HG02571 (cell line): Measurements from ENCODE around the gene PTDSS2.

Experiments
- ATAC-seq: cut with Tn5 transposase; IDR thresholded peaks from one replicate; pipeline ENCODE4 v1.9.1; 2021; ENCODE audit warnings: mild to moderate bottlenecking, moderate library complexity; ENCODE audit not compliant: unreplicated experiment

Gene PTDSS2

DNA sequence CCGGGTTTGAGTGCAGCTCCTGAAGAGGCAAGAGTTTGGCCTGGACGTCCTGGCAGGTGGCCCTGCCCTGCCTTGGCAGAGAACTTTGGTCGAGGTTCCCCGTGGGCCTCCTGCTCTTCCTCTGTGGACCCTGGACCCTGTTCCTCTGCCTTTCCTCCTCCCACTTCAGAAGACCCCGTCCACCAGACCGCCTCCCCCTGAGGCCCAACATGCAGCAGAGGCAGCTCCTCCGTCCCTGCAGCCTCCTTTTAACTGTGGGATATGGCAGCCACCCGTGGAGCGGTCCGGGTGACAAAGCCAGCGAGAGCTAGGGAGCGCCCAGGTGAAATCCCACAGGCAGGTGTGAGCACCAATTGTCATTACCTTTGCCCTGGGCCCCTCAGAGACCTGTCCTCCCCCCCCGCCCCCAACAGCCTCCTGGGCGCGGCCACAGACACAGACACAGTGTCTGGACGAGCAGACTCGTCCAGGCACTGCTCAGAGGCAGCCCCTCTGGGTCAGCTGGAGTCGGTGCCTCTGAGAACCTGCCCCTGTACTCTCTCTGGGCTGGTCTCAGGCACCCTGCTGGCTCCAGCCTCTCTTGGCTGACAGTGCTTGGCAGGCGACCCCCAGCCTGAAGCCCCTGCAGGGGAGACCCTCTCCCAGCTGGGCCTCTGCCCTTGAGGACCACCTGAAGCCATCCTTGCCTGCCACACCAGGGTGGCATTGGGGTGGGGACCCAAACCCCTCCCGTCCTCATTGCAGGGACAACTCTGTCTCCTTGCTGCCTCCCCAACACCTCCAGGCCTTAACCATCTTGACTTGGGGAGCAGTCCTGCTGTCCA, 4.1 kb upstream of the PTDSS2 start:
- ATAC-seq = no peak

- ATAC-seq = no peak
Observed at GRCh38 chr11:446891-447290, 3.2 kb upstream of the PTDSS2 start.

- no peak for ATAC-seq
Observed at GRCh38 chr11:447923-448731, 2.0 kb upstream of the PTDSS2 start.

- peak; percentile 2 for ATAC-seq
Observed at GRCh38 chr11:450809-451451, 851 bp downstream of the PTDSS2 start.

DNA sequence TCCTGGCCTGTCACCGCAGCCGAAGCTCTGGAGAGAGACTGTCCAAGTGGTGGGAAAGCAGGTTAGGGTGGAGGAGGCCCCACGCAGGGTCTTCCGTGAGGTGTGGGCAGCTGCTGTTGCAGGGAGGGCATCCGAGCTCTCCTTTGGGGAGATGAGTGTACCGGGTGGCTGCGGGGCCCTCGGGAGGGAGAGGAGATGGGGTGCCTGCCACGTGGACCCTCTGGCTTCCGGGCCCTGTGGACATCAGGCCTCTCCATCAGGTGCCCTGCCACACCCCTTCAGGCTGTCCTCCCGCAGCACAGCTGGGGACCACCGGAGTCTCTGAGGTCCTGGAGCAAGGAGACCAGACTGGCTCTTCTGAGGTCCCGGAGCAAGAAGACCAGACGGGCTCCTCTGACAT, 1.7 kb downstream of the PTDSS2 start:
- ATAC-seq = no peak

DNA sequence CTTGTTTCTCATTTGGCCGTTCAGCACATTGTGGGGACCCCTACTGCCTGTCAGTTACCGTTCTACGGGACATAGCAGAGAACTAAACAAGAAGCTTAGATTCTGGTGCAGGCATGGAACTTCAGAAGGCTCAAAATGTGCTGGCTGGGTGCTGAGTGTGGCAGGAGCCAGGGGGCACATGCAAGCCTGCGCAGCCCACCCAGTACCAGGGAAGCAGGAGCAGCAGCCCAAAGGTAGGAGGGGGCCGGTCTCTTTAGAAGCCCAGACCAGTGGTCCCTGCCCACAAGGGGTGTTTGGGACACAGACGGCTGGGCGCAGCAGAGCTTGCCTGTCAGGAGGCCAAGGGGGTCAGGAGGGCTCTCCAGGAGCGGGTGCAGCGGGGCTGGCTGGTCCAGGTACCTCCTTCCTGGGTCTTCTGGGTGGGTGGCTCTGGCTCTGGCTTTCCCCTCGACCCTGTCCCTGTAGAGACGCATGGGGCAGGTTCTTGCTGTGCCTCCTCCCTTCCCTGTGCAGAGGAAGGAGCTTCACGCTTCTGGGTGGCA, 2.2 kb downstream of the PTDSS2 start:
- ATAC-seq = no peak

DNA sequence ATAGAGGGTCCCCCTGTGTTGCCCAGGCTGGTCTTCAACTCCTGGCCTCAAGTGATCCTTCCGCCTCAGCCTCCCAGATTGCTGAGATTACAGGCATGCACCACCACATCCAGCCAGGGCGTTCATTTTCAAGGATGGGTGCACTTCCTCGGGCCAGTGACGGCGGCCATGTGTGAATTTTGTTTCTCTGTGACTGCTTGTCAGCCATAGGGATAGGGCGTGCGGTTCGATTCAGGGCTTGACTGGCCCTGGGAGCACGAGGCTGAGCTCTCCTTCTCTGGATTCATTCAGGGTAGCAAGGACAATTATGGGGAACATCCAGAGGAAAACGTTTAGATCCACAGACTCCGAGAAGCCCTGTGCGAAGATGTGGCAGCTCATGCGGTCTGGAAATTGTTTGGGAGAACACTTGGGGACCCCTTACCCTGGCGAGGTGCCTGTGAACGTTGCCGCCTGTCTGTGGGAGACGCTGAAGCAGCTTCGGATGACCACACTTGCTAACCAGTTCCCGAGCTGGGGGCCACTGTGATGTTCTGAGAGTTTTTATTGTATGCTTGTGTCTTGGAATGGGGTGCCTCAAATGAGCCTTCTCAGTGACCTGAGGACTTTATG, 2.9 kb downstream of the PTDSS2 start:
- no peak for ATAC-seq

DNA sequence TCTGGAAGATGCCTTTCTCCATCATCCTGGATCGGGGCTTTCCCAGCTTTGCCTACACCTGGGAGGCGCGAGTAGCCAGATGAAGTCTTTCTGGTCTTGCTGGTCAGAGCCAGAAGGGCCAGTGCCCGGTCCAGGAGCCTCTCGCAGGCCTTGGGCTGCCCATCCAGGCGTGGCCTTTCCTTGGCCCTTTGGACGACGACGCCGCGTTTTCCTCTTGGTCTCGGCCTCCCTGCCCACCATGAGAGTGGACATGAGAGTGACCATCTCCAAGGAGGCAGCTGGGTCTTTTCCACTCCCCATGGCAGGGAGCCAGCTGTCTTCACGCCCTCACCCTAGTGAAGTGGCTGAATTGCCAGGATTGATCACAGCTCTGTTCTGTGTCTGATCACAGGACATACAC, 3.5 kb downstream of the PTDSS2 start:
- no peak for ATAC-seq

GRCh38 chr11:454043-454442, 4.0 kb downstream of the PTDSS2 start:
- no peak for ATAC-seq

- no peak for ATAC-seq
Observed at GRCh38 chr11:454801-455565, 4.9 kb downstream of the PTDSS2 start.

DNA sequence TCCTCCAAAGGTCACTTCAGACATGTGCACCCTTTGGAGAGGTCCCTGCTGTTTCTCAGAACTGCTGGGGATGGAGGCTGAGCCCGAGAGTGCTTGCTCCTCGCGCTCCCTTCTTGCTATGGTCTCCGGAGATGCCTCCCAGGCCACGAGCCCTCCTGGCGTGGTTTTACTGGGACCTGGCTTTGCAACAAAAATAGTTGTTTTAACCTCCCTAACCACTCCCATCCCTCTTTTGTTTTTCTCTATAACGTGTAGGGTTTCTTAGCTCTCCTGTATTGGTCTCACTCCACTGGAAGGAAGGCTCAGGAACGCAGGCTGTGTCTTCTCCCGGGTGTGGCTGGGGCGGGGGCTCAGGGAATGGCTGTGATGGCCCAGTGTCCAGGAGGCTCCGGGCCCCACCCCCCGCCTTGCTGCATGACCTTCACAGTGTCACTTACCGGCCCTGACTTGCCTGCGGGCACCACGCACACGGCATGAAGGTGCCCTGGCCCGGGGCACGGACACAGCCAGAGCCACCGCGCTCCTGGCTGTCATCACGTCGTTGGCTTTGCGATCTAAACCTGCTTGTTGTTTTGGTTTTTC, 5.6 kb downstream of the PTDSS2 start:
- no peak for ATAC-seq

DNA sequence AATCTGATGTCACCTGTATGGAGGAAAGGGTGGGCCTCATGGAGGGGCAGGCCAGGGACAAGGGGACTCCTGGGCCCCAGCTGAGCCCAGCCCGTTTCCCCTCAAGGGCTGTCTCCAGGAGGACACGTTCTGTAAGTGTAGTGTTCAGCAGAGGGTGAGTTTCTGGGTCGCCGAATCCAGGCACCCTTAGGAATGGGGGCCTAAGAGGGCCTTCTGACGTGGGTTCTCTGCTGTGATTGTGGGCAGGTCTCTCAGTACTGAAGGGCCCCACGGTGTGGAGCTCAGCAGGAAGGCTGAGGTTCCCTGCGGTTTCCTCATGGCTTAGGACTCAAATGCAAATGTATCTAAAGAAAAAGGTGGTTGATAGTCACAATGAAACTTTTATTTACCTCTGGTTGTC, 6.5 kb downstream of the PTDSS2 start:
- ATAC-seq = no peak

DNA sequence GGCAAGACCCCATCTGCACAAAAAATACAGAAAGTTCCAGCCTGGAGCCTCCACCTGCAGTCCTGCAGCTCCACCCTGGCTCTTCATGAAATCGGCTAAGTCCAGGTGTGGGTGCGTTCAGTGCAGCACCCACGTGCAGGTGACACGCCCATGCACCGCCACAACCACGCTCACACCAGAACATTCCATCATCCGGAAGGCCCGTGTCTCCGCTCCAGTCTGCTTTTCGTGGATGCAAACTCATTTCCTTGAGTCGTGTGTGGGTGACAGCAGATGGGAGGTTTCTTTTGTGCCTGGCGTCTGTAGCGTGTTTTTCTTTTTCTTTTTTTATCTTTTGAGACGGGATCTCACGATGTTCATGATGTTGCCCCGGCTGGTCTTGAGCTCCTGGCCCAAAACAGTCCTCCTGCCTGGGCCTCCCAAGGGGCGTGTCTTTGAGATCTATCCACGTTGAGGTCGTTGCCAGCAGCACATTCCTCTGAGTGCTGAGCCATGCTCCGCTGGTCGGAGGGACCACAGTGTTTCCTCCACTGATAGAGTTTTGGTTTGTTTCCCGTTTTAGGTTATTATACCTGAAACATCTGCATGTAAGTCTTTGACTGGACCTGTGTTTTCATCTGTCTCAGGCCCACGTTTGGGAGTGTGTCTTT, 7.2 kb downstream of the PTDSS2 start:
- no peak for ATAC-seq

- no peak for ATAC-seq
Observed at GRCh38 chr11:459511-460220, 9.6 kb downstream of the PTDSS2 start.

- no peak for ATAC-seq
Observed at GRCh38 chr11:460331-461199, 10.5 kb downstream of the PTDSS2 start.

DNA sequence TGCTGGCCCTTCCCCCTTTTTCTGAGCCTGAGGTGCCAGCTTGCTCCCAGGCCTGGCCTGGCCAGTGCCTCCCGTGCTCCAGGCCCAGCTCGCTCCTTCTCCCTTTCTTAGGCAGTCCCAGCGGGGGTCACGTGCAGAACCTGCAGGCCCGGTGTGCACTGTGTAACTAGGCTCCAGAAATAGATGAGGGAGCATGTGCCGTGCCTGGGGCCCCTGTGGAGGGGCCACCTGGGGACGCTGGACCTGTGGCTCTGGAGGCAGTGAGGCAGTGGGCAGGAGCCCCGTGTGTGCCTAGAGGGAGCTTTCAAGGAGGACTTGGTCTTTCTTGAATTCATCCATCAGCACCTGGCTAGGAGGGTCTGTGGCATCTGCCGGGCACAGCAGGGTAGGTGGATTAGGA, 11.5 kb downstream of the PTDSS2 start:
- ATAC-seq = no peak

- no peak for ATAC-seq
Observed at GRCh38 chr11:462107-462890, 12.2 kb downstream of the PTDSS2 start.
